LNCaP clone FGC (cell line): ENCODE results near the gene ACSS3.

ENCODE experiments used
- DNase-seq: peaks from one replicate; pipeline ENCODE4 v3.0.0-alpha.2; 2011; ENCODE audit warnings: low read depth
- H3K4me3 ChIP-seq: 2 replicates; pipeline ENCODE4 v1.5.1; 2011; ENCODE audit warnings: mild to moderate bottlenecking, low read depth, low read length, control low read depth
- CTCF ChIP-seq: IDR thresholded peaks from 2 replicates; pipeline ENCODE4 v1.5.1; 2012; ENCODE audit warnings: mild to moderate bottlenecking; ENCODE audit not compliant: control insufficient read depth, insufficient read depth; ENCODE audit errors: extremely low read depth

Gene ACSS3

GRCh38 chr12:81212996-81213696, 135.3 kb downstream of the ACSS3 start:
- DNase-seq, result no peak
- no peak for TF ChIP-seq CTCF
- H3K4me3 ChIP-seq, result no peak overlapping the region

- H3K4me3 ChIP-seq, result no peak overlapping the region
- TF ChIP-seq CTCF, result no peak
- DNase-seq, result no peak
Measured at GRCh38 chr12:81216739-81217138, 138.9 kb downstream of the ACSS3 start.

GRCh38 chr12:81221681-81222080, 143.8 kb downstream of the ACSS3 start:
- no peak overlapping the region for H3K4me3 ChIP-seq
- DNase-seq, result no peak
- TF ChIP-seq CTCF, result no peak

- TF ChIP-seq CTCF, result no peak
- H3K4me3 ChIP-seq, result no peak overlapping the region
- no peak for DNase-seq
Measured at GRCh38 chr12:81222846-81223592, 145.1 kb downstream of the ACSS3 start.

- no peak for TF ChIP-seq CTCF
- no peak overlapping the region for H3K4me3 ChIP-seq
- DNase-seq, result no peak
Measured at GRCh38 chr12:81224626-81225025, 146.7 kb downstream of the ACSS3 start.

- TF ChIP-seq CTCF, result no peak
- peak; percentile 40 for DNase-seq
- H3K4me3 ChIP-seq, result no peak overlapping the region
Measured at GRCh38 chr12:81229759-81230158, 151.9 kb downstream of the ACSS3 start.
